Activated CD4-positive, alpha-beta T cell treated with anti-CD3 and anti-CD28 coated beads, Interleukin-2, amount 50 U/mL, for 24 hours (primary cell): Measurements from ENCODE around the gene CCL19.
"Not testable (repeated sequence)": the region's sequence is repeated elsewhere in the genome, so short reads cannot be mapped to it uniquely, and the experiment has no call there.

Experiments used
- DNase-seq, 2 donors: peaks; one replicate each; pipeline ENCODE4 v3.0.0-alpha.2; 2020; ENCODE audit warnings: low read depth in 1 of 2, low spot score in 1 of 2

The CCL19 gene

GRCh38 chr9:34690983-34691935 is at the start of gene CCL19:
TSS of gene CCL19 (minus strand) at chr9:34691276. CDS start at chr9:34691139, 137 bp downstream.
- no peak for DNase-seq

GRCh38 chr9:34740176-34740575 is 49.1 kb upstream of the CCL19 start:
- DNase-seq, result not testable (repeated sequence)

GRCh38 chr9:34737677-34738260 is 46.7 kb upstream of the CCL19 start:
- no peak for DNase-seq

- DNase-seq, result no peak
Measured at GRCh38 chr9:34734720-34735119, 43.6 kb upstream of the CCL19 start.

GRCh38 chr9:34732886-34733285 is 41.8 kb upstream of the CCL19 start:
- DNase-seq, result no peak

GRCh38 chr9:34732478-34732877 is 41.4 kb upstream of the CCL19 start:
- no peak for DNase-seq

GRCh38 chr9:34723141-34723540 is 32.1 kb upstream of the CCL19 start:
- no peak for DNase-seq

GRCh38 chr9:34719769-34720025 is 28.6 kb upstream of the CCL19 start:
- DNase-seq, result not testable (repeated sequence)

- DNase-seq, result no peak
Measured at GRCh38 chr9:34719021-34719768, 28.1 kb upstream of the CCL19 start.

GRCh38 chr9:34717996-34718614 is 27.0 kb upstream of the CCL19 start:
- DNase-seq, result no peak

- no peak for DNase-seq
Measured at GRCh38 chr9:34716711-34717110, 25.6 kb upstream of the CCL19 start.

- DNase-seq, result no peak
Measured at GRCh38 chr9:34715639-34716215, 24.7 kb upstream of the CCL19 start.

GRCh38 chr9:34714007-34714406 is 22.9 kb upstream of the CCL19 start:
- no peak for DNase-seq

- DNase-seq, result no peak
Measured at GRCh38 chr9:34712140-34712539, 21.1 kb upstream of the CCL19 start.

GRCh38 chr9:34710023-34710422 is 18.9 kb upstream of the CCL19 start, which contains the start of gene CCL21:
TSS of gene CCL21 (minus strand) at chr9:34710136. CDS start at chr9:34710066, 70 bp downstream.
- no peak for DNase-seq

- no peak for DNase-seq
Measured at GRCh38 chr9:34709196-34709978, 18.3 kb upstream of the CCL19 start.

GRCh38 chr9:34707130-34707529 is 16.1 kb upstream of the CCL19 start:
- DNase-seq, result no peak

GRCh38 chr9:34701769-34702736 is 11.0 kb upstream of the CCL19 start:
- DNase-seq, result peak; percentile 64 to 78
